Epidermal melanocyte (primary cell): ENCODE results near the gene FBN2.
"Not testable (repeated sequence)": the region's sequence is repeated elsewhere in the genome, so short reads cannot be mapped to it uniquely, and the experiment has no call there.

Experiments
- DNase-seq: peaks from one replicate; pipeline ENCODE4 v3.0.0; 2011; ENCODE audit warnings: low spot score; ENCODE audit not compliant: insufficient read length

The FBN2 gene

GRCh38 chr5:128366147-128366546 lies 171.9 kb downstream of the FBN2 start:
- no peak for DNase-seq

- DNase-seq = no peak
These were observed 175.7 kb downstream of the FBN2 start for GRCh38 chr5:128362370-128362769.

DNA sequence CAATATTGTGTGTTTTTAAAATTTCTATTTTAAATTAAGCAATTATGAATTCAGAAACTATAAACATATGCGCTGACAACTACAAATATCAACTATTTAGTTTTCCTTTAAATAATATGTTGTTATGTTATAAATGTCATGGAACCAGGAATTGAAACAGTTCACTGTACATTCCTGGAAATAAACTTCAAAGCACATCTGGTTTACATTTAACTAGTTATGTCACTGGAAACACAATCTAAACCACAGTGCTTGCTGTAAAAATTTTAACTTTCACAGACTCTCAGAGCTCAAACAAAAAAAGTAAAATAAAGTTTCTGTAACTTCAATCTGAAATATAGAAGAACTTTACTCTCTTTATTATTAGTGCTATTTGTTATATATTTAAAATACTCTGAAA lies 179.2 kb downstream of the FBN2 start:
- no peak for DNase-seq

- DNase-seq = no peak
These were observed 180.8 kb downstream of the FBN2 start for GRCh38 chr5:128357226-128357625.

DNA sequence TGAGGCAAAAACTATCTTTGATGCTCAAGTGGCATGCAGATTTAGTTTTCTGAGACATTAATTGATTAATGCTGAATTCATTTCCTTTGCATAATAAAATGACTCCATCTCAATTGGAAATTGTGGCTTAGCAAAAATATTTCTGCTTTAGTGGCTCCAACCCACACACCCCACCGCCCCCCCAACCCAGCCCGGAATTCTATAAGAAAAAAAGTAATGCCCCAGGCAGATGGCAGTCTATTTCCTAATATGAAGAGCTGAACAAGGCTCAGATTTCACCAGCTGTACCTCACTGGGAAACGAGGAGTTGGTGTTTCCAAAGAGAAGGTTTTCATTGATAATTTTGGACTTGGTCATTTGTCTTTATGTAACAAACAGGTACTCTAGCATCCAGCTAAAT lies 182.1 kb downstream of the FBN2 start:
- no peak for DNase-seq

- no peak for DNase-seq
These were observed 184.5 kb downstream of the FBN2 start for GRCh38 chr5:128353441-128354107.

DNA sequence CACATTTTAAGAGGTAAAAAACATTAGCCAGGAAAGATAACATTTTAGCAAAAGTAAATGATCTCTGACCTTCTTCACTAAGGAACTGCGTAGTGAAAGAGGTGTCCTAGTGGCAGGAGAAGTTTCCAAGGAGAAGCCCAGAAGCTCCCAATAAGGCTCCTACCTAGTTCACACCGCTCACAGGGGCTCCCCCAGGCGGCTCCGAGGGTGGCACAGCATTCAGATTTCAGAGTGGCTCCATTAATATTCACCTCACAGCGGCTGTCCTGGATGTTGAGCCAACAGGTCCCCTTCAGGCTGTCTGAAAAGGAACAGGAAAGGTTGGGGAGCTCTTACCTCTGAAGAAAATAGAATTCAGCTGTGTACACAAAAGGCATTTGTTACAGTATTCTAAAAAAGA lies 187.3 kb downstream of the FBN2 start:
- no peak for DNase-seq

DNA sequence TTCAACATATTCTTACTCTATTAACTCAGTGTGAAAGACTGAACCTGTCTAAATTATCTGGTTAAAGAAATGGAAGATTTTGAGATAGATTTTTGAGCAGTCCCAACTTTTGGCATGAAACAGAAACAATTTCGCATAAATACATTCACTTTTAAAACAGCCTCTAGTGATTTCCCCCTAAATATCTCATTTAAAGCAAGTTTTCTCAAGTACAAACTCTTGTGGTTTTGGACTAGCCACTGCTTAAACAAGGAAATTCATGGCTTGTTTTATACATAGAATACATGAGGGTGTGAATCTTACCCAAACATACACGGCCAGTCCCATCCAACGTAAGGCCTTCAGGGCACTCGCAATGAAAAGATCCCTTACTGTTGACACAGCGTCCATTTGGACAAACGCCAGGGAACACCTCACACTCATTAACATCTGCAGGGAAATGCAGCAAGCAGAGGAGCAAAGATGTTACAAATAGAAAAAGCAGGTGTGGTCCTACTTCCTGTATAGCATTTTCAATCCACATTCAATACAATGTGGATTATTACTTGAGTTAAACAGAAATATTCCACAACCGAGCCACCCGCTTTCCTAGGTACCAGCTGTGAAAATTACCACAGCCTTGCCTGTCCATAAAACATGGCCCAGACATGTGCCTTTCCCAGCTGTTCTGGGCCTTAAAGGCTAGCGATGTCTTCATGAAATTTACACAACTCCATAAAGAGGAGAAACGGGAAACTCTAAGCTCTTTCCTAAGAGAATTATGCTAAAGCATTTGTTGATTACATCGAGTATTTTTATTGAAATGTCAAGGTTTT lies 188.8 kb downstream of the FBN2 start:
- no peak for DNase-seq

GRCh38 chr5:128346038-128346437 lies 192.0 kb downstream of the FBN2 start:
- DNase-seq = no peak

DNA sequence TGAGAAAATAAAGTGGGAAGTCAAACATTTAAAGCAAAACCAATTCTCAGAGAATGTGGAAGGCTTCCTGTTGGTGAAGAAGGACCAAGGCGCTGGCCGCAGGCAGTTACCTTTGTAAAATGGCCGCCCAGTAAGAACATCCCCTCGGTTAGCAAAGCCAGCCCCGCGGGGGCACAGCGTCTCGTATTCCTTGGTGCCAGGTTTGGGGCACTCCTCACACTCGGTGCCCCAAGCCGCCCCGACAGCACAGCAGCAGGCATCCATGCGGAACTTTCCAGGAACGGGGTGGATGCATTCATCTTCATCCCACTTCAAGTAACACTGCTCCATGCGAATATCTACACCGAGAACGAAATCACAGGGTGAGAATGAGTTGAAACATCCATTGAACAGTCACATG lies 192.8 kb downstream of the FBN2 start:
- no peak for DNase-seq

DNA sequence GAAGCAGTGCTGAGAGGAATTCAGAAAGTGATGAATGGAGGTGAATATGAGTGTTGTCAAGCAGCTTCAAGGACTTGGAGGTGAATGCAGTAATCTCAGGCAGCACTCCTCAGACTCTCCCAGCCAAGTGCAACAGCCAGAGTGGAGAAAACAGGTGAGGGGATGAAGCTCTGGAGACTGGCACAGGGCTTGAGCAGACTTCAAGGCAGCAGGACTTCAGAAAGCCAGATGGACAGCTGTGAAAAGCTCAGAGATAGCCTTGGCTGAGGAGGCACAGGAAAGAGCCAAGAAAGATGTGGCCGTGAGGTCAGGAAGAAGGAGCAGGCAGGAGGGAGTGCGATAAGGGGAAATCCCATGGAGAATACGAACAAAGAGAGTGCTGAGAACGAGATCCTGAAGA lies 194.9 kb downstream of the FBN2 start:
- DNase-seq = no peak

DNA sequence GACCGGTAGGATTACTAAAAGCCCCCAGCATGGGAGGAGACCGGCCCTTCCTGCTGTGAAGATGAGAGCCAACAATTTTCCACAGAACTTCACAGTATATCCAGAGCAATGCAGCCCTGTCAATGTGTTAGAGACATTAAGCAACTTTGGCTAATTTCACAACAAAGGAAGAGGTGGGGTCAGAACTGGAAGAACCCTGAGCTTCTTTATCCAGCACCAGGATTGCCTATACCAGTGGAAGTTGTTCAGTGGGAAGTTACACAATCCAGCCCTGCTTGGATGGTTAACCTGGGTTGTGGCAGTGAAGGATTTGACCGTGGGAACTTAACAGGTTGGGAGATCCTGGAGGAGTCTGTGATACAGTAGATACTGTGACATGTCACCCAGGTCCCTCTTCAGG lies 197.0 kb downstream of the FBN2 start:
- no peak for DNase-seq

GRCh38 chr5:128340648-128341047 lies 197.4 kb downstream of the FBN2 start:
- DNase-seq = no peak

- no peak for DNase-seq
These were observed 198.5 kb downstream of the FBN2 start for GRCh38 chr5:128339585-128339984.

DNA sequence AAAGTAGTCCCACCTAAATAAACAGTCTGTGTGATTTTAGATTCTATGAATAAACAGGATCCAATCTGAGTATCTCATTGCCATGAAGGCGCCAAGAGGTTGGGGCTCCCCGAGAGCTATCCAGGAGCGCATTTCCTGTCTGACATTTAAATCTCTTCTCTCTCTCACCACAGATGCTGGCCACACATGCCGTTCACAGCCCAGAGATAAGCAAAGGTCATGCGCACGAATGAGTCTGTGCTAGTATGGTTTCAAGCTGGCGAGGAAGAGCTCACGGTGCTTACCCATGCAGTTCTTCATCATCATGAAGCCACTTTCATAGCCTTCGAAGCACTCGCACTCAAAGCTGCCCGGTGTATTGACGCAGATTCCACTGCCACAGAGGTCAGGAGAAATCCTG lies 199.4 kb downstream of the FBN2 start:
- DNase-seq = no peak

DNA sequence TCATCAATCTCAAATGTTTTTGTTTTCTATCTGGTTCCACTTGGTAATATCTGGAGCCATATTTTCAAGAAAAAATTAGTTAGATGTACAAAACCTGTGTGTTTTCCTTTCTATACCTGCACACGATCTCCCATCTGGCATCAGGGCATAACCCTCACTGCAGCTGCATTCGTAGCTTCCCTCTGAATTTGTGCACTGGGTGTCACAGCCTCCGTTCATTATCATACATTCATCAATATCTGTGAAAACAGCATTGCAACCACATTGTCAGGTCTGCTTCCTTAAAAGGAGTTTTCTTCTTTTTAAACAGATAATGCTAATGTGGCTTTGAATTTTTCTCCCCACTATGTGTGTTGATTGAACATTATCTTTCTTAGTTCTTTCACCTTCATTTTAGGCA lies 202.7 kb downstream of the FBN2 start:
- no peak for DNase-seq

GRCh38 chr5:128334010-128334716 lies 203.9 kb downstream of the FBN2 start:
- no peak for DNase-seq

DNA sequence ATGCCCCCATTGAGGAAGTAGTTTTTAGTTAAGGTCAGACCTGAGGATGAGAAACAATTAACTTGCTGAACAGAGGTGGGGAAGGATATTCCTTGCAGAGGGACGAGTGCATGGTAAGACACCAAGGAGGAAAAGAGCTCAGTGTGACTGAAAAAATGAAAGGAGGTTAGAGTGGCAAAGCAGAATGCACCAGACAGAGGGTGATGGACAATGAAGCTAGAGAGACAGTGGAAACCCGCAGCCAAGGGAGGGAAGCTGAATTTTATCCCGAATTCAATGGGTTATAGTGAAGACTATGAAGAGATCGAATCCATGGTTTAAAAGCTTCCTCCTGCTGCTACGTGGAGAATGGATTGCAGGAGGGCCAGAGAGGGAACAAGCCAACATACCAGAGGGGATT lies 206.8 kb downstream of the FBN2 start:
- DNase-seq = no peak

- DNase-seq = no peak
These were observed 208.6 kb downstream of the FBN2 start for GRCh38 chr5:128329386-128329939.

DNA sequence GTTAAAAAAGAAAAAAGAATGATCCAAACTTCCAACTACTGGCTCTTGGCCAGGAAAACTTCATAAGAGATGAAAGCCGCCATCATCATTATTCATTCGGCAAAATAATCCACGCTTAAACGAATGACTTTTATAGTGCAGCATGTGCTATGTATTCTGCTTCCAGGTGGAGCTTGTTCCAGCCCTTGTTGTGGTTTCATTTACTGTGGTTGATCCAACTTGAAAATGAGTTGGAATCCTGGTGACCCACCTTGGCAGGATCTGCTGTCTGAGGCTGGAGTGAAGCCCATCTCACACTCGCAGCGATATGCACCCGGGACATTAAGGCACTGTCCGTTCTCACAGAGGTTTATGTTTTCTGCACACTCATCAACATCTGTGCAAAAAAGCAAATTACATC lies 209.6 kb downstream of the FBN2 start:
- no peak for DNase-seq

DNA sequence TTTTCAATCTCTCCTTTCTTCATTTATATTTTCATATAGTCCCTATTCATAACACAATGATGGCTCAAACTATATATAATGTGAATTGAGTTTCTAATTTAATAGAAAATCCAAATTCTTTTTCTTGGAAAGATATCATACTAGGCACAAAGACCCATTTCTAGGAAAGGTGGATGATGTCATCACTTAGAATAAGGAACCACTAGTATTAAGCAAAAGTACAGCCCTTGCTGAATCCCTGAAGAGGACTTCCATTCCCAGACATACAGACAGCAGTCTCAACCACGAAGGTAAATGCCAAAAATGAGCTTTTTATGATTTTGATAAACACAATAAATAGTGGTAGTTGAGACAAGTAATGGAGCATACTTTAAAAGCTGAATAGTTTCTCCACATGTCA lies 210.0 kb downstream of the FBN2 start:
- DNase-seq = no peak

DNA sequence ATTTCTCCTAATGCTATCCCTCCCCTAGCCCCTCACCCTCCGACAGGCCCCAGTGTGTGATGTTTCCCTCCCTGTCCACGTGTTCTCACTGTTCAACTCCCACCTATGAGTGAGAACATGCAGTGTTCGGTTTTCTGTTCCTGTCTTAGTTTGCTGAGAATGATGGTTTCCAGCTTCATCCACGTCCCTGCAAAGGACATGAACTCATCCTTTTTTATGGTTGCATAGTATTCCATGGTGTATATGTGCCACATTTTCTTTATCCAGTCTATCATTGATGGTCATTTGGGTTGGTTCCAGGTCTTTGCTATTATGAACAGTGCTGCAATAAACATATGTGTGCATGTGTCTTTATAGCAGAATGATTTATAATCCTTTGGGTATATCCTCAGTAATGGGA lies 216.6 kb downstream of the FBN2 start:
- DNase-seq = not testable (repeated sequence)
